ENCODE results near the gene TNFRSF21.

The TNFRSF21 gene

DNA sequence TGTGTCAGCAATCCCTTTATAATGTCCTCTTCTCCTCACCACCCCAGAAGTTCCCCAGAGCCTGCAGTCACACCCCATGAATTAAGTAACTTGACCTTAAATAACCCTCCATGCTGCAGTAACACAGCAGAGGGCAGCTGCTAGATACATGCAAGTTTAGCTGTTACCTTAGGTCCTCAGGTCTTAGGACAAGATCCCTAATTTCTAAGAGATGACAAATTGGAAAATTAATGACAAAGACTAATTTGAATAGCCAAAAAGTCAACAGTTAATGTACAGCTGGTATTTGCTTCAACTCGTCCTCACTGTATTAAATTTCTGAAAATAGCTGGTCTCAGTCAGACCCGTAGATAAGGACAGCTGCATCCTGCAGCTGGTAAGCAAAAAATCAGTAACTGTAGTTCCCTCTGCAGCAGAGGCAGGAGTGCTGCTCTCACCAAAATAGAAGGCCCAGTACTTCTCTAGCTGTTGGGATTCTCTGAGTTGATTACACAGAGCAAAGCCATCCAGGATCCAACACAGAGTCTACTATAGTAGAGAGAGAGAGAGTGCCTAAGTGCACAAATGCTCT, 62.4 kb downstream of the TNFRSF21 start:
- Histone ChIP-seq H3K27ac (ENCODE audit: low read length) (peak overlapping the region; percentile 77), H4K20me1 (ENCODE audit: insufficient read depth, low read length) (no peaks in the 10 kb centered on the region), H3K9me3 (ENCODE audit: insufficient read depth, low read length, severe bottlenecking) (no peaks in the 10 kb centered on the region), H2AFZ (ENCODE audit: low read depth, low read length) (peak overlapping the region; percentile 22; the same call in 1 of the 2 replicates), H3K9ac (ENCODE audit: low read depth, low read length) (peak overlapping the region; percentile 38), H3K36me3 (ENCODE audit: insufficient read depth, low read length) (no peaks in the 10 kb centered on the region), H3K4me3 (ENCODE audit: low read depth in 1 of 2, low read length in 2 of 2) (no peak overlapping the region), H3K4me2 (ENCODE audit: insufficient read depth, low read length) (peak overlapping the region; percentile 38), H3K27me3 (ENCODE audit: insufficient read depth, low read length, poor library complexity) (no peaks in the 10 kb centered on the region), H3K79me2 (ENCODE audit: insufficient read depth, low read length) (no peaks in the 10 kb centered on the region), H3K4me1 (ENCODE audit: insufficient read depth, low read length) (peaks cover 57% of the 10 kb centered on the region)
- ATAC-seq (ENCODE audit: insufficient read depth, low read depth) (peak; percentile 54), DNase-seq (peak; percentile 31)
- TF ChIP-seq, protein P1, sequence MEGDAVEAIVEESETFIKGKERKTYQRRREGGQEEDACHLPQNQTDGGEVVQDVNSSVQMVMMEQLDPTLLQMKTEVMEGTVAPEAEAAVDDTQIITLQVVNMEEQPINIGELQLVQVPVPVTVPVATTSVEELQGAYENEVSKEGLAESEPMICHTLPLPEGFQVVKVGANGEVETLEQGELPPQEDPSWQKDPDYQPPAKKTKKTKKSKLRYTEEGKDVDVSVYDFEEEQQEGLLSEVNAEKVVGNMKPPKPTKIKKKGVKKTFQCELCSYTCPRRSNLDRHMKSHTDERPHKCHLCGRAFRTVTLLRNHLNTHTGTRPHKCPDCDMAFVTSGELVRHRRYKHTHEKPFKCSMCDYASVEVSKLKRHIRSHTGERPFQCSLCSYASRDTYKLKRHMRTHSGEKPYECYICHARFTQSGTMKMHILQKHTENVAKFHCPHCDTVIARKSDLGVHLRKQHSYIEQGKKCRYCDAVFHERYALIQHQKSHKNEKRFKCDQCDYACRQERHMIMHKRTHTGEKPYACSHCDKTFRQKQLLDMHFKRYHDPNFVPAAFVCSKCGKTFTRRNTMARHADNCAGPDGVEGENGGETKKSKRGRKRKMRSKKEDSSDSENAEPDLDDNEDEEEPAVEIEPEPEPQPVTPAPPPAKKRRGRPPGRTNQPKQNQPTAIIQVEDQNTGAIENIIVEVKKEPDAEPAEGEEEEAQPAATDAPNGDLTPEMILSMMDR (IDR thresholded peaks at IDR 0.05; ENCODE audit: borderline replicate concordance, extremely low read depth, low read length, poor library complexity, severe bottlenecking): no peak
- no peak for TF ChIP-seq EZH2 (IDR thresholded peaks at IDR 0.05; ENCODE audit: borderline replicate concordance, low read depth, low read length, severe bottlenecking)

DNA sequence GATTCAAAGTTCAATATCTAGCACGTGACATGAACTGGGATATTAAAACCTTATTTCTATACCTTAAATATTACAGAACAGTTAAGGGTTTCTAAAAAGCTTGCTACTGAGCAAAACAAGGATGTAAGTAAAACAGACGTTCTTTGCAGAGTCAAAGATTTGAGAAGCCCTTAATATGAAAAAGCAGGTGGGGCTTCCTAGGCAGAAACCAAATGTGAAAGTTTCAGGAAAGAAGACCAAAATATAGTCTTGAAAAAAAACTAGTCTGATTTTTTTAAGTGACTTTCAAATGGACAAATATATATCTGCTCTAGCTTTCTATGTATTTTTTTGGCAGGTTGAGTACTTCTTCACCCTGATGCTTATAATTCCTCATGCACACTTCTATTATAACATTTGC, 63.2 kb downstream of the TNFRSF21 start:
- no peak overlapping the region for H2AFZ ChIP-seq (ENCODE audit: low read depth, low read length)
- H4K20me1 ChIP-seq (ENCODE audit: insufficient read depth, low read length): no peaks in the 10 kb centered on the region
- ATAC-seq (ENCODE audit: insufficient read depth, low read depth) (no peak), DNase-seq (no peak)
- peak overlapping the region; percentile 38 for H3K9ac ChIP-seq (ENCODE audit: low read depth, low read length)
- TF ChIP-seq, protein P1 (IDR thresholded peaks at IDR 0.05; ENCODE audit: borderline replicate concordance, extremely low read depth, low read length, poor library complexity, severe bottlenecking): no peak
- no peak for TF ChIP-seq EZH2 (IDR thresholded peaks at IDR 0.05; ENCODE audit: borderline replicate concordance, low read depth, low read length, severe bottlenecking)
- no peaks in the 10 kb centered on the region for H3K36me3 ChIP-seq (ENCODE audit: insufficient read depth, low read length)
- peaks cover 60% of the 10 kb centered on the region for H3K4me1 ChIP-seq (ENCODE audit: insufficient read depth, low read length)
- no peaks in the 10 kb centered on the region for H3K9me3 ChIP-seq (ENCODE audit: insufficient read depth, low read length, severe bottlenecking)
- H3K4me2 ChIP-seq (ENCODE audit: insufficient read depth, low read length): 0 out of 2 replicates have a peak overlapping the region, but pooled peaks have one; percentile 38
- H3K4me3 ChIP-seq (ENCODE audit: low read depth in 1 of 2, low read length in 2 of 2): no peak overlapping the region
- no peaks in the 10 kb centered on the region for H3K79me2 ChIP-seq (ENCODE audit: insufficient read depth, low read length)
- peak overlapping the region; percentile 77 for H3K27ac ChIP-seq (ENCODE audit: low read length)
- no peaks in the 10 kb centered on the region for H3K27me3 ChIP-seq (ENCODE audit: insufficient read depth, low read length, poor library complexity)

- H3K4me3 ChIP-seq (ENCODE audit: low read depth in 1 of 2, low read length in 2 of 2): no peak overlapping the region
- no peaks in the 10 kb centered on the region for H4K20me1 ChIP-seq (ENCODE audit: insufficient read depth, low read length)
- no peaks in the 10 kb centered on the region for H3K9me3 ChIP-seq (ENCODE audit: insufficient read depth, low read length, severe bottlenecking)
- peaks cover 67% of the 10 kb centered on the region for H3K4me1 ChIP-seq (ENCODE audit: insufficient read depth, low read length)
- H3K9ac ChIP-seq (ENCODE audit: low read depth, low read length): peak overlapping the region; percentile 35; the same call in 1 of the 2 replicates
- H3K4me2 ChIP-seq (ENCODE audit: insufficient read depth, low read length): no peak overlapping the region
- H2AFZ ChIP-seq (ENCODE audit: low read depth, low read length): peak overlapping the region; percentile 36; the same call in 1 of the 2 replicates
- no peaks in the 10 kb centered on the region for H3K36me3 ChIP-seq (ENCODE audit: insufficient read depth, low read length)
- TF ChIP-seq, protein P1 (IDR thresholded peaks at IDR 0.05; ENCODE audit: borderline replicate concordance, extremely low read depth, low read length, poor library complexity, severe bottlenecking): no peak
- no peak for TF ChIP-seq EZH2 (IDR thresholded peaks at IDR 0.05; ENCODE audit: borderline replicate concordance, low read depth, low read length, severe bottlenecking)
- no peaks in the 10 kb centered on the region for H3K79me2 ChIP-seq (ENCODE audit: insufficient read depth, low read length)
- H3K27ac ChIP-seq (ENCODE audit: low read length): peak overlapping the region; percentile 77
- DNase-seq (peak; percentile 27), ATAC-seq (ENCODE audit: insufficient read depth, low read depth) (no peak)
- no peaks in the 10 kb centered on the region for H3K27me3 ChIP-seq (ENCODE audit: insufficient read depth, low read length, poor library complexity)
These were observed 63.8 kb downstream of the TNFRSF21 start for GRCh38 chr6:47245745-47246371.

All from DND-41 (cell line).